Stimulated activated naive CD8-positive, alpha-beta T cell treated with anti-CD3 and anti-CD28 coated beads, Interleukin-15, Interleukin-2, amounts not matched to agents 100 ng/mL and 50 ng/mL, for 24 hours (primary cell): Measurements from ENCODE around the gene RAB14.

Experiments
- H3K27ac Mint-ChIP-seq: one replicate; pipeline ENCODE4 v1.8.0; 2021; ENCODE audit warnings: mild to moderate bottlenecking, mixed read lengths
- H3K27me3 Mint-ChIP-seq: one replicate; pipeline ENCODE4 v1.8.0; 2021; ENCODE audit warnings: mixed read lengths
- H3K36me3 Mint-ChIP-seq: one replicate; pipeline ENCODE4 v1.8.0; 2021; ENCODE audit warnings: low read depth, mixed read lengths
- H3K4me1 Mint-ChIP-seq: one replicate; pipeline ENCODE4 v1.8.0; 2021; ENCODE audit warnings: low read depth, mixed read lengths
- H3K4me3 Mint-ChIP-seq: one replicate; pipeline ENCODE4 v1.8.0; 2021; ENCODE audit warnings: mild to moderate bottlenecking, mixed read lengths
- H3K9me3 Mint-ChIP-seq: one replicate; pipeline ENCODE4 v1.8.0; 2021; ENCODE audit warnings: mixed read lengths

Gene RAB14

DNA sequence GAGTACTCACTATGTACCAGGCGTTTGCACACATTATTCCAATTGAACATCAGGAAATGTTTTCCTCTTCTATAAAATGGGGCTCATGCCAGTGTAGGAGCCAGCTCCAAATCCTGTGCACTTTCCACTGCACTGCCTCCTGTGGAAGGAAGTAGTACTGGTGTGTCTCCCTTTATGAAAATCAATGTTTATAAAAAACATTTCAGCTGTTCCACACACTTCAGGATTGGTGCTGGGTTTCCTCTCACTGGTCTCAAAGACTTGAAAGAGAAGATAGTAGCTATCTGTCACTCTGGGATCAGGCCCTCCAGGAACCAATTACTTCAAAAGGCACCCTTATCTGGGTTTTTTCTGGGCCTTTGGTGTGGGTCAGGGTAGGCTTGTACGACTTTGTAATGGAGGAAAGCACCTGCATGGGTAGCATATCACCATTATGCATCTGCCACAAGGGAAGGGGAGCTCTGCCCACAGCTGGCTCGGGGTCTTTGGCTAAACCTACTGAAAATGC, 32.5 kb downstream of the RAB14 start:
- Mint-ChIP-seq H3K36me3 (peaks cover 82% of the 10 kb centered on the region), H3K27ac (peak overlapping the region; percentile 52), H3K4me1 (peaks cover 18% of the 10 kb centered on the region), H3K4me3 (no peak overlapping the region), H3K9me3 (no peaks in the 10 kb centered on the region), H3K27me3 (no peaks in the 10 kb centered on the region)

DNA sequence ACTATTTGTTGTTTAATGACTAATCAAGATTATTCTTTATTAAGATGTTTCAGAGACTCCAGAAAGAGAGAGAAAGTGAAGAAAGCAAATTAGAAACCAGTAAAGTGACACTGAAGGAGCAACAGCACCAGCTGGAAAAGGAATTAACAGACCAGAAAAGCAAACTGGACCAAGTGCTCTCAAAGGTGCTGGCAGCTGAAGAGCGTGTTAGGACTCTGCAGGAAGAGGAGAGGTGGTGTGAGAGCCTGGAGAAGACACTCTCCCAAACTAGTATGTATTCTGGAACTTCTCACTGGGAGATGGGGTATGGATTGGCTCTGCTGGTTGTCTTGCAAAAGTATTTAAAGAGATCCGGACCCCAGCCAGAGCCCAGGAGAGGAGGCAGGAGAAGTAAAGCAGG, 33.6 kb downstream of the RAB14 start:
- Mint-ChIP-seq H3K9me3 (no peaks in the 10 kb centered on the region), H3K27me3 (no peaks in the 10 kb centered on the region), H3K27ac (peak overlapping the region; percentile 38), H3K4me3 (no peak overlapping the region), H3K4me1 (peaks cover 18% of the 10 kb centered on the region), H3K36me3 (peaks cover 79% of the 10 kb centered on the region)

DNA sequence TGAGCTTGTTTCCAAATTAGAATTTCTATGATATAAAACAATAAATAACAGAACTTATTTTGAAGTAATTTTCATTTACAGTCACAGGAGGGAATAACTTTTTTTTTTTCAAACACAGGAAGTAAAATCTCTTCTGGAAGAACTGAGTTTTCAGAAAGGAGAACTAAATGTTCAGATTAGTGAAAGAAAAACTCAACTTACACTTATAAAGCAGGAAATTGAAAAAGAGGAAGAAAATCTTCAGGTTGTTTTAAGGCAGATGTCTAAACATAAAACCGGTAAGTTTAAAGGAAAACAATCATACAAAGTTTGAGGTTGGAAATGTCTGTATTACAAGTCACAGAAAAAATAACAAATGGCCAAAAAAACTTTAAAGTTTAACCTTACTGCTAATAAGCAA, 41.6 kb downstream of the RAB14 start:
- no peaks in the 10 kb centered on the region for H3K27me3 Mint-ChIP-seq
- H3K36me3 Mint-ChIP-seq, result peaks cover 84% of the 10 kb centered on the region
- H3K9me3 Mint-ChIP-seq, result no peaks in the 10 kb centered on the region
- peaks cover 46% of the 10 kb centered on the region for H3K4me1 Mint-ChIP-seq
- peak overlapping the region; percentile 32 for H3K27ac Mint-ChIP-seq
- no peak overlapping the region for H3K4me3 Mint-ChIP-seq

DNA sequence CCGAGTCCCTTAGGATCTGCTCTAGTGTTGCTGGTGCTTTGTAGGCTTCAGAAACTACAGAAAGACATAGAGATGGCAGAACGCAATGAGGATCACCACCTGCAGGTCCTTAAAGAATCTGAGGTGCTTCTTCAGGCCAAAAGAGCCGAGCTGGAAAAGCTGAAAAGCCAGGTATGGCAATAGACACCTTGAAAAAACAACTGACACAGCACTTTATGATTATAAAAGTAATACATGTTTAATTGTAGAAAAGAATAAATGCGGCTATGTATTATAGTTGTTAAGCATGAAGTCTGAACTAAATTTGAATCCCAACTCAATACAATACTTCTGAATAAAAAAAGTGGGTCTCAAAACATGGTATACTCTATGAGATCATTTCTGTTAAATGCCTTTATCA, 43.7 kb downstream of the RAB14 start:
- peaks cover 63% of the 10 kb centered on the region for H3K4me1 Mint-ChIP-seq

DNA sequence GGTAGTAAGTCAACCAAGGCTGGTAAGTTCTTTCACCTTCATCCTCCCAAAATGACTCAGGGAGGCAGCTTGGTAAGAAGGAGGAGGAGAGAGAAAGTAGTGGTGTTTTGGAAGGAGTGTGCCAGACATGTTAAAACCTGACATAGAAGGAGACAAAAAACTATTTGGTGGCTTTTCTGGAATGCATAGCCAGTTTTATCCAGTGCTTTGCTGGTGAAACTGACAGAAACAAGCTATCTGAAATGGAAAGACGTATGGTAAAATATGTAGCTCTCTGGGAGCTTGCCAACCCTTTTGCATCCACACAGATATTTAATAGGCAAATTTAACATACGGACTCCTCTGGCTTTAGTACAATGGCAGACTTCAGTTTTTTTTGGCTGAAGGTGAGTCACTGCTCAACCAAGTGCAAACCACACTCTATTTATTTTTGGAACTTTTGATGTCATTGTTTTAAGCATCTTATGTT, 45.4 kb downstream of the RAB14 start:
- H3K9me3 Mint-ChIP-seq, result no peaks in the 10 kb centered on the region
- H3K4me1 Mint-ChIP-seq, result peaks cover 69% of the 10 kb centered on the region
- peak overlapping the region; percentile 95 for H3K27ac Mint-ChIP-seq
- peak overlapping the region; percentile 62 for H3K4me3 Mint-ChIP-seq
- H3K27me3 Mint-ChIP-seq, result no peaks in the 10 kb centered on the region
- H3K36me3 Mint-ChIP-seq, result peaks cover 89% of the 10 kb centered on the region

More for the DNA sequence above, 43.7 kb downstream of the RAB14 start:
- Mint-ChIP-seq H3K27ac (no peak overlapping the region), H3K36me3 (peaks cover 87% of the 10 kb centered on the region), H3K4me3 (no peak overlapping the region), H3K9me3 (no peaks in the 10 kb centered on the region), H3K27me3 (no peaks in the 10 kb centered on the region)

DNA sequence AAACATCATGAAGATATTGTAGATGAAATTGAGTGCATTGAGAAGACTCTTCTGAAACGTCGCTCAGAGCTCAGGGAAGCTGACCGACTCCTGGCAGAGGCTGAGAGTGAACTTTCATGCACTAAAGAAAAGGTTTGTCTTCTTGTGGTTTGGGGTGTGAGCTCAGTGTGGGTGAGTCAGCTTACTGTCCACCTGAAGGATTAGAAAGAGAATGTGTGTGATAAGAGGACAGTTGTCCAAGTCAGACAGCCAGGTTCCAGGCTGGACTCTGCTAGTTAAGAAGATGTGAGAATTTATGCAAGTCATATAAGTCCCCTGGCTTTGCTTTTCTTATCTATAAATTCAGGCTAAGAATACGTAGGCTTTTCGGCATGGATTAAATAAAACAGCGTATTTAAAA, 46.9 kb downstream of the RAB14 start:
- peaks cover 88% of the 10 kb centered on the region for H3K36me3 Mint-ChIP-seq
- H3K4me3 Mint-ChIP-seq, result no peak overlapping the region
- H3K27me3 Mint-ChIP-seq, result no peaks in the 10 kb centered on the region
- peaks cover 61% of the 10 kb centered on the region for H3K4me1 Mint-ChIP-seq
- H3K27ac Mint-ChIP-seq, result peak overlapping the region; percentile 29
- H3K9me3 Mint-ChIP-seq, result no peaks in the 10 kb centered on the region

DNA sequence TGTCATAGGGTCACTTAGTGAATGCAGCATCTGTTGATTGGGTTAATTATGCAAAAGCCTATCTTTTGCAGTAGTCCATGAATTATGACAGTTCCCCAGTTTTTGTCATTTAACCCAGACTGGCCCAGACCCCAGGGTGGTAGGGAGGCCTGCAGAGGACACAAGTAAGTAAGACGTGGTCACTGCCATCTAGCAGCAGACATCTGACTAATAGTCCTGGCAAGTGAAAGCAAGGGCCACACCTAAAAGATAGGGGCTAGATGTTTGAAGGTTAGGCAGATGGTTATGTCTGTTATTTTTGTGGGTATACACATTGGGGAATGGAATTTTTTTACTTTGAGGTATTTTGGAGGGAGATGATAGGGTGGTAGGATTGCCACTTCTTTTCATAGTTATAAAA, 48.0 kb downstream of the RAB14 start:
- Mint-ChIP-seq H3K4me3 (no peak overlapping the region), H3K4me1 (peaks cover 54% of the 10 kb centered on the region), H3K9me3 (no peaks in the 10 kb centered on the region), H3K36me3 (peaks cover 86% of the 10 kb centered on the region), H3K27ac (peak overlapping the region; percentile 38), H3K27me3 (no peaks in the 10 kb centered on the region)

DNA sequence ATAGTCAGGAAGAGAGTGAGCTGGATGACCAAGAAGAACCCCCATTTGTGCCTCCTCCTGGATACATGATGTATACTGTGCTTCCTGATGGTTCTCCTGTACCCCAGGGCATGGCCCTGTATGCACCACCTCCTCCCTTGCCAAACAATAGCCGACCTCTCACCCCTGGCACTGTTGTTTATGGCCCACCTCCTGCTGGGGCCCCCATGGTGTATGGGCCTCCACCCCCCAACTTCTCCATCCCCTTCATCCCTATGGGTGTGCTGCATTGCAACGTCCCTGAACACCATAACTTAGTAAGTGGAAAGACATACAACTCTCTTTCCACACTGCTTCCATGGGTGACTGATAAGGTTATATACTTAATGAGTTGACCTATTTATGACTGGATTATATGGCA, 51.5 kb downstream of the RAB14 start:
- Mint-ChIP-seq H3K27me3 (no peaks in the 10 kb centered on the region), H3K4me1 (peaks cover 28% of the 10 kb centered on the region), H3K36me3 (peaks cover 82% of the 10 kb centered on the region), H3K4me3 (no peak overlapping the region), H3K27ac (no peak overlapping the region), H3K9me3 (no peaks in the 10 kb centered on the region)

DNA sequence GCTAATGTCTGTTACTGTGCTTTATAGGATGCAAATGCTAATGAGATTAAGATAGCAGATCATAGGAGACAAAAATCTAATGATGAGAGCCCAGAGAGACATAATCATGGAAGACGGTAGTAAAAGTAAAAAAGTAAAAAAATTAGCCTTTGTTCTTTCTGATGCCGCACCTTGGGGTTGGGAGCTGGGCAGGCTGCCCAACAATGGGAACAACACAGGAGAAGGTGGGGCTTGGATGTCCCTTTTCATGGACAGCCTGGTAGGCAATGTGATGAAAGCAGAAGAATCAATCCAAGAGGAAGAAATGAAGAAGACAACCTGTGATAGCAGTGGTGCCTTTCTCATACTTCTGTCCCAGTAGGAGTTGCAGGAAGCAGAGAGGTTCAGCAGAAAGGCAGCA, 57.2 kb downstream of the RAB14 start:
- Mint-ChIP-seq H3K36me3 (peaks cover 91% of the 10 kb centered on the region), H3K27me3 (no peaks in the 10 kb centered on the region), H3K4me3 (no peak overlapping the region), H3K9me3 (no peaks in the 10 kb centered on the region), H3K4me1 (no peaks in the 10 kb centered on the region), H3K27ac (no peak overlapping the region)

DNA sequence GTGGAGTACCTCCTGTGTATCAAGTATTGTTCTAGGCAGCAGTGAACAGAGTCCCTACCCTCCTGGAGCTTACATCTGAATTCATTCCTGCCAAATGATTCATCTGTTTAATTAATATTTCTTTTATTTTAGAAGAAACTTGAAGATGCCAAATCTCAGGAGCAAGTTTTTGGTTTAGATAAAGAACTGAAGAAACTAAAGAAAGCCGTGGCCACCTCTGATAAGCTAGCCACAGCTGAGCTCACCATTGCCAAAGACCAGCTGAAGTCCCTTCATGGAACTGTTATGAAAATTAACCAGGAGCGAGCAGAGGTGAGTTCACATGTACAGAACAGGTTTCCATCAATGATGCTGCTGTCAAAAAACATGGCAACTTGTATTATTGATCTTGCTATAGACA, 57.9 kb downstream of the RAB14 start:
- H3K4me1 Mint-ChIP-seq, result no peaks in the 10 kb centered on the region
- no peaks in the 10 kb centered on the region for H3K27me3 Mint-ChIP-seq

DNA sequence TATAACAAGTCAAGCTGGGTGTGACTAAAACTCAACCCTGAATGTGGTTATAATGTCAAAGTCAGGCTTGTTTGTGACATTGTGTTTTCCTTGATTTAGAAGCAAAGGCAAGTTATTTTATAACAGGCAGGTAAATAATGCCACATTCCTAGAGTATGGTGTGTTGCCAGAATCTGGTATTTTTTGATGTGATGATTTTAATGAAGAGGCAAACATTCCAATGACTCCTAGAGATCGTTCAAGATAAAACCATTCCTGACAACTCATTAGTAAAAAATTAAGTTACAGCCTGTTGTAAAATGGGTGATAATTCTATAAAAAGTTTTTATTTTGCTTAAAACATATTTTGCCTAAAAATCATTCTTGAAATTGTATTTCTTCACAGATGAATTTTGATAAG, 60.0 kb downstream of the RAB14 start:
- H3K4me3 Mint-ChIP-seq, result no peak overlapping the region
- H3K36me3 Mint-ChIP-seq, result peaks cover 91% of the 10 kb centered on the region
- H3K4me1 Mint-ChIP-seq, result no peaks in the 10 kb centered on the region
- no peaks in the 10 kb centered on the region for H3K9me3 Mint-ChIP-seq
- H3K27me3 Mint-ChIP-seq, result no peaks in the 10 kb centered on the region
- H3K27ac Mint-ChIP-seq, result no peak overlapping the region

More for the DNA sequence above, 57.9 kb downstream of the RAB14 start:
- Mint-ChIP-seq H3K9me3 (no peaks in the 10 kb centered on the region), H3K36me3 (peaks cover 93% of the 10 kb centered on the region), H3K27ac (no peak overlapping the region), H3K4me3 (no peak overlapping the region)

DNA sequence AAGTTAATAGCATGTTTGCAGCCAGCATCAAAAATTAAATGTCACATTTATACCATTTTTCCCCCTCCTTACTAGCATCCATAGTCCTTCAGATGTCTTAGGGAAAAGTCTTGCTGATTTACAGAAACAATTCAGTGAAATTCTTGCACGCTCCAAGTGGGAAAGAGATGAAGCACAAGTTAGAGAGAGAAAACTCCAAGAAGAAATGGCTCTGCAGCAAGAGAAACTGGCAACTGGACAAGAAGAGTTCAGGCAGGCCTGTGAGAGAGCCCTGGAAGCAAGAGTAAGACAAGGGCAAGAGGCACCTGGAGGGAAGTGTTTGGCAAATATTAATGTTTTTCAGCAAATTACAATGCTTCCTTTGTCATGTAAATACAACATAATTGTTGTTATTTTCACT, 60.4 kb downstream of the RAB14 start:
- Mint-ChIP-seq H3K4me1 (no peaks in the 10 kb centered on the region), H3K27ac (no peak overlapping the region), H3K27me3 (no peaks in the 10 kb centered on the region), H3K36me3 (peaks cover 90% of the 10 kb centered on the region), H3K4me3 (no peak overlapping the region), H3K9me3 (no peaks in the 10 kb centered on the region)

DNA sequence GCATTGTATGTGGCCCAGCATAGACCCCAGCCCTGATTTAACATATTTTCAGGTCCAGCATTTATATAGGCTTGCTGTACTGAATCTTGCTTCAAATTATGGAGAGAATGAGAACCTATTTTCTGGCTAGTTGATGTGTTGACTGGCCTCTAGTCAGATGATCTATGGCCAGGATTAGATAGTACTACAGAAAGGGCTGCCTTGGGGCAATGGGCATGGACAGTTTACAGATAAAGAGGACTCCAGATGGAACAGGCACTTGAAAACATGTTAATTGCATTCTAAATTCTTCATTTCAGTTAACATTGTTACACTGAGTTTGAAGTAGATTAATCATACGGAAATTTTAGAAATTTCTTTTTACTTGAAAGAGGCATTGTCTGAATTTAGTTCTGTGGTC, 61.5 kb downstream of the RAB14 start:
- Mint-ChIP-seq H3K36me3 (peaks cover 91% of the 10 kb centered on the region), H3K27ac (peak overlapping the region; percentile 19), H3K9me3 (no peaks in the 10 kb centered on the region), H3K27me3 (no peaks in the 10 kb centered on the region), H3K4me3 (no peak overlapping the region), H3K4me1 (no peaks in the 10 kb centered on the region)

DNA sequence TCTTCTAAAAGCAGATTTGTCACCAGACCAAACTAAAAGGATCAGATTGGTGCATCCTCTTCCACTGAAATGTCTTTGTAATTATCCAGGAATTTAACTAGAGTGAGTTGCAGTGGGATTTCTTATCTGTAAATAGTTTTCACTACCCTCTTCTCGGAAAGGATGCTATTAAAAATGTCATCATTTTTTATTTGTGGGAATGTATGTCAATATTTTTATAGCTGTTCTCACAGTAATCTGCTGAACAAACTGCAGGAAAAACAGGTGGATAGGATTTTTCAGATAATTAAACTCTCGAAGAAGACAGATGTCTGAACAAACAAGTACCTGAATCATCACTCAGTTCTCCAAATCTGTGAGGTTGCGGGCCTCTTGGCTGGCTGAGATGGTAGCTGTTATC, 62.7 kb downstream of the RAB14 start:
- peaks cover 88% of the 10 kb centered on the region for H3K36me3 Mint-ChIP-seq
- H3K9me3 Mint-ChIP-seq, result no peaks in the 10 kb centered on the region
- no peaks in the 10 kb centered on the region for H3K4me1 Mint-ChIP-seq
- H3K27me3 Mint-ChIP-seq, result no peaks in the 10 kb centered on the region
- H3K4me3 Mint-ChIP-seq, result no peak overlapping the region
- H3K27ac Mint-ChIP-seq, result peak overlapping the region; percentile 48

DNA sequence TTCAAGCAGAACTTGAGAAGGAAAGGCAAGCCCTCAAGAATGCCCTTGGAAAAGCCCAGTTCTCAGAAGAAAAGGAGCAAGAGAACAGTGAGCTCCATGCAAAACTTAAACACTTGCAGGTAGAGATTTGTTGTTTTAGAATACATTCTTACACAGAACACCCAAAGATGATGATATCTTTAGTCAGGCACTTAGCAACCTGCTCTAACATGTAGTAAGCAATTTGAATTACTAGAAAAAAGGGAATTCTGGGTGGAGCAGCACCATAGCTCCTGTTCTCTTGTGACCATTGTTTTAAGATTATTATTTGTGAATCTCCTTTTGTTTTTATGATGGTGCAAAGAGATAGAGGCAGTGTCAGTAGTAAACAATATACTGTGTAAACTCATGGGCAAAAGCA, 63.1 kb downstream of the RAB14 start:
- no peaks in the 10 kb centered on the region for H3K9me3 Mint-ChIP-seq
- no peak overlapping the region for H3K27ac Mint-ChIP-seq
- no peaks in the 10 kb centered on the region for H3K27me3 Mint-ChIP-seq
- H3K36me3 Mint-ChIP-seq, result peaks cover 86% of the 10 kb centered on the region
- no peak overlapping the region for H3K4me3 Mint-ChIP-seq
- H3K4me1 Mint-ChIP-seq, result no peaks in the 10 kb centered on the region

DNA sequence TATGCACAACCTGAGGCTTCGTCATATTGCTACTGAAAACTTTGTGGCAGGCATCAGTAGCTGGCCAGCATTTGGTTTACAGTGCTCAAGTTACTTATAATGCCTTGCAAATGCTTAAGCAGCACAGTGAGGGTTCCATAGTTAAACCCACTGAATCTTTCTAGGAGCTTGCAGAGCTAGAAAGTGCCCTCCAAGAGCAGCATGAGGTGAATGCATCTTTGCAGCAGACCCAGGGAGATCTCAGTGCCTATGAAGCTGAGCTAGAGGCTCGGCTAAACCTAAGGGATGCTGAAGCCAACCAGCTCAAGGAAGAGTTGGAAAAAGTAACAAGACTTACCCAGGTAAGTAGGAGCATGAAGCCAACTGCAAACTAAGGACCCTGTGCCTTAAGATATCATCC, 66.0 kb downstream of the RAB14 start:
- Mint-ChIP-seq H3K27me3 (no peaks in the 10 kb centered on the region), H3K9me3 (no peaks in the 10 kb centered on the region), H3K4me3 (no peak overlapping the region), H3K36me3 (peaks cover 83% of the 10 kb centered on the region), H3K4me1 (peaks cover 29% of the 10 kb centered on the region), H3K27ac (no peak overlapping the region)
